KOPT-K1 (cell line): ENCODE data around the gene CINP.

ENCODE experiments used
- H3K27ac ChIP-seq: fragments of 200-600 bp; sonication (generic); 2 replicates; pipeline ENCODE4 v1.5.1; 2016; ENCODE audit warnings: antibody characterized with exemption, mild to moderate bottlenecking, low read depth, low read length; ENCODE audit not compliant: poor library complexity, severe bottlenecking
- H3K36me3 ChIP-seq: fragments of 200-600 bp; sonication (generic); 2 replicates; pipeline ENCODE4 v1.5.1; 2017; ENCODE audit warnings: antibody characterized with exemption, mild to moderate bottlenecking, low read length, moderate library complexity; ENCODE audit not compliant: insufficient read depth
- H3K9me3 ChIP-seq: fragments of 200-600 bp; sonication (generic); 2 replicates; pipeline ENCODE4 v1.5.1; 2017; ENCODE audit warnings: antibody characterized with exemption, low read length, mild to moderate bottlenecking; ENCODE audit not compliant: insufficient read depth, poor library complexity, severe bottlenecking

The CINP gene

GRCh38 chr14:102362545-102363181 is at the start of gene CINP, which contains the start of gene TECPR2:
CINP (minus strand) TSS chr14:102362890; CDS start chr14:102362851, 39 bp downstream.
TECPR2 (plus strand) TSS chr14:102362941; CDS start chr14:102376722, 13,781 bp downstream.
- H3K27ac ChIP-seq = peak within 1 kb of the TSS; percentile 72
- peaks cover 11% of the 10 kb centered on the region; the same call in 1 of the 2 replicates for H3K36me3 ChIP-seq
- H3K9me3 ChIP-seq = no peaks in the 10 kb centered on the region

GRCh38 chr14:102408724-102409123 is 46.0 kb upstream of the CINP start:
- H3K36me3 ChIP-seq = peaks cover 8% of the 10 kb centered on the region; the same call in 1 of the 2 replicates

GRCh38 chr14:102407258-102407657 is 44.6 kb upstream of the CINP start:
- H3K27ac ChIP-seq = no peak overlapping the region
- peaks cover 17% of the 10 kb centered on the region for H3K9me3 ChIP-seq
- H3K36me3 ChIP-seq = peaks cover 8% of the 10 kb centered on the region; the same call in 1 of the 2 replicates

More at GRCh38 chr14:102408724-102409123, 46.0 kb upstream of the CINP start:
- Histone ChIP-seq H3K27ac (no peak overlapping the region), H3K9me3 (peaks cover 2% of the 10 kb centered on the region)

GRCh38 chr14:102403028-102403427 is 40.3 kb upstream of the CINP start:
- Histone ChIP-seq H3K36me3 (no peaks in the 10 kb centered on the region), H3K27ac (no peak overlapping the region), H3K9me3 (peaks cover 49% of the 10 kb centered on the region)

GRCh38 chr14:102396521-102396920 is 33.8 kb upstream of the CINP start:
- Histone ChIP-seq H3K36me3 (no peaks in the 10 kb centered on the region), H3K9me3 (peaks cover 45% of the 10 kb centered on the region), H3K27ac (no peak overlapping the region)

- Histone ChIP-seq H3K27ac (no peak overlapping the region), H3K36me3 (no peaks in the 10 kb centered on the region), H3K9me3 (peaks cover 33% of the 10 kb centered on the region)
Observed at GRCh38 chr14:102394717-102395375, 32.2 kb upstream of the CINP start.

GRCh38 chr14:102392506-102392905 is 29.8 kb upstream of the CINP start:
- H3K9me3 ChIP-seq = peaks cover 9% of the 10 kb centered on the region
- no peak overlapping the region for H3K27ac ChIP-seq

GRCh38 chr14:102390064-102390855 is 27.6 kb upstream of the CINP start:
- Histone ChIP-seq H3K9me3 (no peaks in the 10 kb centered on the region), H3K27ac (no peak overlapping the region), H3K36me3 (no peaks in the 10 kb centered on the region)

More at GRCh38 chr14:102392506-102392905, 29.8 kb upstream of the CINP start:
- H3K36me3 ChIP-seq = no peaks in the 10 kb centered on the region

GRCh38 chr14:102389246-102389645 is 26.6 kb upstream of the CINP start:
- Histone ChIP-seq H3K9me3 (no peaks in the 10 kb centered on the region), H3K27ac (no peak overlapping the region)

GRCh38 chr14:102387086-102387485 is 24.4 kb upstream of the CINP start:
- Histone ChIP-seq H3K27ac (no peak overlapping the region), H3K9me3 (no peaks in the 10 kb centered on the region), H3K36me3 (no peaks in the 10 kb centered on the region)

More at GRCh38 chr14:102389246-102389645, 26.6 kb upstream of the CINP start:
- no peaks in the 10 kb centered on the region for H3K36me3 ChIP-seq

GRCh38 chr14:102378830-102379229 is 16.1 kb upstream of the CINP start:
- H3K36me3 ChIP-seq = peaks cover 11% of the 10 kb centered on the region
- no peaks in the 10 kb centered on the region for H3K9me3 ChIP-seq
- H3K27ac ChIP-seq = no peak overlapping the region

GRCh38 chr14:102377696-102378095 is 15.0 kb upstream of the CINP start:
- Histone ChIP-seq H3K27ac (no peak overlapping the region), H3K36me3 (peaks cover 11% of the 10 kb centered on the region), H3K9me3 (no peaks in the 10 kb centered on the region)

- peaks cover 11% of the 10 kb centered on the region for H3K36me3 ChIP-seq
- H3K27ac ChIP-seq = no peak overlapping the region
- no peaks in the 10 kb centered on the region for H3K9me3 ChIP-seq
Observed at GRCh38 chr14:102375119-102375518, 12.4 kb upstream of the CINP start.

- peaks cover 11% of the 10 kb centered on the region for H3K36me3 ChIP-seq
- H3K9me3 ChIP-seq = no peaks in the 10 kb centered on the region
- no peak overlapping the region for H3K27ac ChIP-seq
Observed at GRCh38 chr14:102374264-102374663, 11.6 kb upstream of the CINP start.

- Histone ChIP-seq H3K9me3 (no peaks in the 10 kb centered on the region), H3K36me3 (peaks cover 11% of the 10 kb centered on the region), H3K27ac (no peak overlapping the region)
Observed at GRCh38 chr14:102373110-102373509, 10.4 kb upstream of the CINP start.
